ENCODE results near the gene PI4KB. TPM values are rescaled to one million over a fixed set of nuclear protein-coding genes. Genes with fewer than 3 reads are reported as not detected.
"Not testable (repeated sequence)": the region's sequence is repeated elsewhere in the genome, so short reads cannot be mapped to it uniquely, and the experiment has no call there.

PI4KB gene
- total RNA-seq, 1 donor from 2014 or later: 59.5 TPM

DNA sequence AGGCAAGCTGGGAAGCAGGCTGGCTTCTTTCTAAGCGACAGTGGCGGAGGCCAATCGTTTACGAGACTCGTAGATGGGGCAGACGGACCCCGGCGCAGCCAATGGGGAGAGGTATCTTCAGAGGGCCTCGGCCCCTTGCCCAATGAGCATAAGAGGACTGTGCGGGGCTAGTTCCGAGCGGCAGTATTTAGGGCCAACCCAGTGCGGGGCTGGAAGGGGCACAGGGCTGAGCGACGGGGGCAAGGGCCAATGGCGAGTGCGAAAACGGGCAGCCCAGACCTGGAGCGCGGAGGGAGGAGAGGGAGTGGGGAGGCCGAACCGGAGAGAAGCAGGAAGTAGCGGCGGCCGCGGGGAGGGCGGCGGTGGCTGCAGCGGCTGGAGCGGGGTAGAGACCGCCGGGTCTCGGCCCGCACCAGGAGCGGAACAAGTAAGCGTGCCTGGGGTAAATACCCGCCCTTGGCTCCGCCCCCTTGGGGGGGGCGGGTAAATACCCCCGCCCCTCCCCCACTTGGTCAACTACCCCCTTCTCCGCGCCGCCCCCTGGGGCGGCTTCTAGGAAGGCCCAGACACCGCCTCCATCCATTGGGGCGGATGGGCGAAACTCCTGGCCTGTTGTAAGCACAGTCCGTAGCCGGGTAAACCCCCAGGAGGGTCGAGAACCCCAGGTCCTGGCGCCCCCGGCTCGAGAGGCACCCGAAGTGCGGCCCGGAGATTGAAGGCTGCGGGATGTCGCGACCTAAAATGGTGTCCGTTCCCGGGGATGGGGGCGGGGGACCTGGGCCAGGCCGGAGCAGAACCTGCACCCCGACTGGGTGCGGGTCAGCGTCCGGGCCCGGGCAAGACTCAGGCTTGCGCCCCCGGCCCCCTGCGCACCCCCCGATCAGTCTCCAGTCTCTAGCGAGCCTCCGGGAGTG lies 45.0 kb downstream of the PI4KB start, which contains the start of gene ZNF687:
Gene ZNF687, plus strand, starts transcription at position 331 of the 914 bp plus-strand sequence. CDS start 3,993 bp downstream, outside the sequence.
- peak; percentile 100 for DNase-seq (ENCODE audit: low read depth)

DNA sequence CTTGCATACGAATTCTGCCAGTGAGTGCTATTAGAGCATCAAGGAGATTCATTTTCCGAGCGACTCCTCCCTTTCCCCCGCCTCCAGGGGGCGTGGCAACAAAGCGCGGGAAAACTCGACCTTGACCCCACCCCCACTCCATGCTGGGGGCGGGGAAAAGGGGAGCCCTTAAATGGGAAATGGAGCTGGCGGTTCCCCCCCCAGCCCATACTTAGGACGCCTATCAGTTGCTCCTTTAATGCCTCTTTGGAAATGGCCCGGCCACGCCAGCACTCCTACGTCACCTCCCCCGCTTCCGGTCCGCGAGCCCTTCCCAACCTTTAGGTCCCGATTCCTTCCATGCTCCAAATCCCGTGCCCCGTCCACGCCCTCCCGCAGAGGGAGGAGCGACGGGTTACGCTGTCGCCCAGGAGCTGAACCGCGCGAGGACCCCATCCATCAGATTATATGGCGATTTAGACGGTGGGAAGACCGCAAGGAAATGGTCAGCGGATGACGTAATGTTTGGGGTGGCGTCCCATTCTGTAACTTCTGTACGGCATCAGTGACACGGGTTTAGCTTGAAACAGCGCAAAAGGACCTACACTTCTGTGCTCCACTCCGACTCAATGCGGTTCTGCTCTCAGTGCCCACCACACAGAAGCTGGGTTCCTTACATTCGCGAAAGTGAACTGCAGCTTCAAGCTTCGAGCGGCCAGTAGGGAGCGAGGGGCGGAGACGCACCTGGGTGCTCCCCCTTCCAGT lies 45.8 kb downstream of the PI4KB start:
- DNase-seq (ENCODE audit: low read depth): peak; percentile 98

DNA sequence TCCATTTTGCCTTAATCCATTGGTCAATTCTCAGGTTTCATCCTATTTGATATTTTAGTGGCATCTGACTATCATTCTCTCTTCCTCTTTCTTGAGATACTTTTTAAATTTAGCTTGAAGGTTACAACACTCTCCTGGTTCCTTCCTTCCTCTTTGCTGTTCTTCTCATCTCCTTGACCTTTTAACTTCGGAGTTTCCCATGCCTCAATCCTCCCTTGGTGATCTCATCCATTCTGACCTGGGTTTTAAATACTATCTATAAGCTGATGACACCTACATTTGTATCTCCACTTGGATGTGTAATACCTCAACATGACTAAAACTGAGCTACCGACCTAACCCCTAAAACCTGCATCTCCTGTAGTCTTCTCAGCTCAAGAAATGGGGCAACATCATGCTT lies 50.0 kb downstream of the PI4KB start:
- no peak for DNase-seq (ENCODE audit: low read depth)

DNA sequence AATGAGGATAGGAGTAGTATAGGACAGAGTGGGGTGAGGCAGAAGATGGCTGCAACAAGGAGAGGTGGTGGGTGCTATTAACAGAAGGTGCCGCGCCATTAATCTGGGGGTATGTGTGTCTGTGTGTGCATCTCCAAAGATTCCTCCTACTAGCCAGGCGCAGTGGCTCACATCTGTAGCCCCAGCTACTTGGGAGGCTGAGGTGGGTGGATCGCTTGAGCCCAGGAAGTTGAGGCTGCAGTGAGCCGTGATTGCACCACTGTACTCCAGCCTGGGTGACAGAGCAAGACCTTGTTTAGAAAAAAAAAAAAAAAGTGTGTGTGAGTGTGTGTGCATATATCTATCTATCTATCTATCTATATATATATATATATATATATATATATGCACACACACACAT lies 51.9 kb downstream of the PI4KB start:
- not testable (repeated sequence) for DNase-seq (ENCODE audit: low read depth)

DNA sequence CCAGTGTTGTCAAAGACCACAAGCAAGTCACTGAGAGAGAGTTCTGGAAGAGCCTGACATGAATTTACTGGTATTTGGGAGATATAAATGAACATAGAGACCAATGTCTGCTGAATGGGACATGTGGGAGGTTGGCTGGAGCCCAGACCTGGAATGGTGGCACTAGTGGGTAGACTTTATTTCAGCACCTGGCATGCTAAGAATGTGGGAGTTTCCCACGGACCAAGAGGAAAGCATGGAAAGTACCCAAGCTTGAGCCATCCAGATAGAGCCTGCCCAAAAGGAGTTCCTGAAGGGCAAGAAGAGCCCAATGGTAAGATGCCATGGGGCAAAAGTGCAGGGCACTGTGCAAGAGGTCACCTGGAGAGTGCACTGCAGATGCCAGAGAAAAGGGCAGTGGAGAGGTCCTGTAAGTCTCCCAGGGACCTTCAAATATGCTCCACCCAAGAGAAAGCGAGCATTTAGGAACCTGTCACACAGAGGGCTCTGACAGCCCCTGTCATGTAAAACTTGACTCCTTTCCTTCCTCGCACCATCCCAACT lies 53.2 kb downstream of the PI4KB start:
- peak; percentile 46 for DNase-seq (ENCODE audit: low read depth)

DNA sequence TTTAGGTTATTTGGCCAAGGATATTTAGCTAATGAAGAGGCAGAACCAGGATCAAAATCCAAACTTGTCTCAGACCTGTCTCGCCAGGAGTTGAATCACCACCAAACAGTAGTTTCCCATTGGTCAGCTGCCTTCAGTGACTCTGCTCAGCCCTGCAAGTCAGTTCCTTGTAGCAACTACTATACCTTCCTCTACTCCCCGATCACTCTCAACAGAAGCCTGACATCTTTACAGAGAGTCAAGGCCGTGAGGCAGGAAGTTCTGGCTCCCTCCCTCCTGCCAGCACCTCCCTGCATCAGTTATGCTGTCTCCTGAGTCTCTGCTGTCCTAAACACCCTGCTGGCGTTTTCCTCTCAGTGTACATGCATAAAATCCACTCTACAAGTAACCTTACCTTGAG lies 59.5 kb downstream of the PI4KB start:
- DNase-seq (ENCODE audit: low read depth): no peak

DNA sequence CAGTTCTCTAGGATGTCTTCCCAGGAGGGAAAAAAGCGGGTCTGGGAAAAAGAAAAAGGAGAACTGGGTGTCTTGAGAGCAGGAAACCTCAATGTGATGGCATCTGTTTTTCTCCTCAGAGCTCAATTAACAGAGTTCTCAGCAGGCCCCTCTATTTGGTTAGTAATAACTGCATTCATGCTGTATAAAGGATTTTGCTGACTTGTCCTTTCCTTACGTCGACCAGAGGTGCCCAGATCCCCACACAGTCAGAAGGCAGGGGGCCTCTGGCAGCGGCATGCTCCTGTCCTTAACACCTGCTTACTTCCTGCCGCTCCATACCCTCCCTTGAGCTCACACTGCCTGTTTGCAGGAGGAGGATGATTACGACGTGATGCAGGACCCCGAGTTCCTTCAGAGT lies 60.4 kb downstream of the PI4KB start:
- no peak for DNase-seq (ENCODE audit: low read depth)

DNA sequence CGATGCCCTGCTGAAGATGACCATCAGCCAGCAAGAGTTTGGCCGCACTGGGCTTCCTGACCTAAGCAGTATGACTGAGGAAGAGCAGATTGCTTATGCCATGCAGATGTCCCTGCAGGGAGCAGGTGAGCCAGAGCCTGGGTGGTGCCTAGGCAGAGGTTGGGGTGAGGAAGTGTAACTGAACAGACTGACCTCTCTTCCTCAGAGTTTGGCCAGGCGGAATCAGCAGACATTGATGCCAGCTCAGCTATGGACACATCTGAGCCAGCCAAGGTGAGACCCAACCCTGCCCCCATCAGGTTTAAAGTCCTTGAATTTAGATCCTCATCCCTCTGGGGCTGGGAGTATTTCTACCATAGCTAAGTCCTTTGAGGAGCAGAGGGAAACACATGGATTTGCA lies 60.9 kb downstream of the PI4KB start:
- no peak for DNase-seq (ENCODE audit: low read depth)

DNA sequence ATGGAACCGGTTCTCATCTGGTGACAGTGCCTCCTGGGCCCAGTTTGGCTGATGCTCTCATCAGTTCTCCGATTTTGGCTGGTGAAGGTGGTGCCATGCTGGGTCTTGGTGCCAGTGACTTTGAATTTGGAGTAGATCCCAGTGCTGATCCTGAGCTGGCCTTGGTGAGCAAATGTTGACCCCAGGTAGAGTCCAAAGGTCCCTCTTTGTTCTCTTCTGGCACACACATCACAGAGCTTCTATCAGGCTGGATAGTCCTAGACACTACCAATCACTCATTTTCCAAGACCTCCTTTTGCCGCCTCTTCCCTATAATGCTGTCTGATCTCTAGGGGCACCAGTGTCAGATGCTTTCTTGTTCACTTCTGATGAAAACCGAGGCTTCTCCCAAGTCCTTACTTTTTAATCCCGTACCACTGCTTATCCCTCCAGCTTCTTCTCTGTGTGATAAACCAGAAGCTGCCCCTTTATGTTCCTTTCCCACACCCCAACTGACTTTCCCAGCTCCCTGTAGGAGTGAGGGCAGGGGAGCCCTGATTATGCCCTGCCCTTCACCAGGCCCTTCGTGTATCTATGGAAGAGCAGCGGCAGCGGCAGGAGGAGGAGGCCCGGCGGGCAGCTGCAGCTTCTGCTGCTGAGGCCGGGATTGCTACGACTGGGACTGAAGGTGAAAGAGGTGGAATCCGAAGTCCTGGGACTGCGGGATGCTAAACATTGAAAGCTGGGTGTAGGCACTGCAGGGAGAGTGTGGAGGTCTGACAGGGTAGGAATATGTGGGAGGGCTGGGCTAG lies 61.6 kb downstream of the PI4KB start:
- DNase-seq (ENCODE audit: low read depth): no peak

DNA sequence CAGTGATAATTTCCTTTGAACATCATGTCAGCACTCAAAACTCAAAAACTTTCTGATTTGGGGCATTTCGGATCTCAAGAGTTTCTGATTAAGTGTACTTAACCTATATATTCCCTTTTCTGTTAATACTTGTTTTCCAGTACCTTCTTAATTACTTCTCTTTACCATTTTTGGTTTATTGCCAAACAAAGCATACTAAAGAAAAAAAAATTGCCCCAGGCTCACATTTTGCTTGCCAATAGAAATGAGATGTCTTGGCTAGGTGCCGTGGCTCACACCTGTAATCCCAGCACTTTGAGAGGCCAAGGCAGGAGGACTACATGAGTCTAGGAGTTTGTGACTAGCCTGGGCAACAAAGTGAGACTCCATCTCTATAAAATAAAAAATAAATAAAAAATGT lies 67.9 kb downstream of the PI4KB start:
- DNase-seq (ENCODE audit: low read depth): no peak

DNA sequence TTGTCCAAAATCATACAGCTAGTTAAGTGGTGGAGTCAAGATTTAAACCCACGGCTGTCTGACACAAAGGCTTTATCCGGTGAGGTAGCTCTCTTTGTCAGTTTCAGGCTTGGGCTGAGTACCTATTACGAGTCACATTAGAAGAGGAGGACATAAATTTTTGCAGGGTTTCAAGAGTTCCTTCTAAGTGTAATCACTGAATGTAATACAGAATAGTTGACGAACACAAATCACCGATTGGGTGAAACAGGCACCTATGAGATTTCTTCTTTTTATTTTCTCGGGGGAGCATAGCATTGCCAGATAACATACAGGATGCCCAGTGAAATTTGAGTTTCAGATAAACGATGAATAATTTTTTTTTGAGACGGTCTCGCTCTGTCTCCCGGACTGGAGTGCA lies 71.8 kb downstream of the PI4KB start:
- DNase-seq (ENCODE audit: low read depth): no peak

DNA sequence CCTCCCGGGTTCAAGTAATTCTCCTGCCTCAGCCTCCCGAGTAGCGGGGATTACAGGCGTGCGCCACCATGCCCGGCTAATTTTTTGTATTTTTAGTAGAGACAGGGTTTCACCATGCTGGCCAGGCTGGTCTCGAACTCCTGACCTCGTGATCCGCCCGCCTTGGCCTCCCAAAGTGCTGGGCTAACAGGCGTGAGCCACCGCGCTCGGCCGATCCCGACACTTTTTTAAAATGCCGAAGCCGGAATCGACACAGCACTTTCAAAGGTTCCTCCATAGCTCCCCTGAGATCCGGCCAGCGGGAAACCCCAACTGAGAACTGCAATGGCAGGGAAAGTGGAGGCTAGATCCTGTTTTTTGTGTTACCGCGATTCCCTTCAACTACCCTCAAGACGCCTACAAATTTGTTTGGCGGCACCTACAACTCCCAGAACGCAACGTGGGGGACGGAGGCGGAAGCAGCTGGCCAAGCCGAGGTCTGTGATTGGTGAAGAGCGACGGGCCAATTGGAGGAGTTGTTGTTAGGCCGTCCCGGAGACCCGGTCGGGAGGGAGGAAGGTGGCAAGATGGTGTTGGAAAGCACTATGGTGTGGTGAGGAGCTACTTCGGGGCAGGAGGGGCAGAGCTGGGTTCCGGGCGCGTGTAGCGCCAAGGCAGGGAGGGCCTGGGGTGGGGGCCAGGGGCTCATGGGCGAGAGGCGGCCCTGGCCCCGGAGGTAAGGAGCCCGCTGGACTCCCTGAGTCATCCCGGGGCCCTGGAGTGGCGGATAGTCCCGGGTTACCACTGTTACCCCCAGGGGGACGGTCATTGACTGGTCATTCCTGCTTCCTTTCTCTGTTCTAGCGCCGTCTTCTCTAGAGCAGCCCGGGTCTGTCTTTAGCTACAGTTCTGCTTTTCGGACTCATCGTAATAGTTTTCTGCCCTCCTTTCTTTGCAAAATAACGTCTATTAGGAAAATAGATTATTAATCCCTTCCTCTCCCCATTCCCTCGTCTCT lies 72.7 kb downstream of the PI4KB start, which contains the start of gene PSMD4:
Gene PSMD4, plus strand, starts transcription at position 518 of the 997 bp plus-strand sequence. Its CDS starts 49 bp downstream, at position 567.
- DNase-seq (ENCODE audit: low read depth): peak; percentile 98

DNA sequence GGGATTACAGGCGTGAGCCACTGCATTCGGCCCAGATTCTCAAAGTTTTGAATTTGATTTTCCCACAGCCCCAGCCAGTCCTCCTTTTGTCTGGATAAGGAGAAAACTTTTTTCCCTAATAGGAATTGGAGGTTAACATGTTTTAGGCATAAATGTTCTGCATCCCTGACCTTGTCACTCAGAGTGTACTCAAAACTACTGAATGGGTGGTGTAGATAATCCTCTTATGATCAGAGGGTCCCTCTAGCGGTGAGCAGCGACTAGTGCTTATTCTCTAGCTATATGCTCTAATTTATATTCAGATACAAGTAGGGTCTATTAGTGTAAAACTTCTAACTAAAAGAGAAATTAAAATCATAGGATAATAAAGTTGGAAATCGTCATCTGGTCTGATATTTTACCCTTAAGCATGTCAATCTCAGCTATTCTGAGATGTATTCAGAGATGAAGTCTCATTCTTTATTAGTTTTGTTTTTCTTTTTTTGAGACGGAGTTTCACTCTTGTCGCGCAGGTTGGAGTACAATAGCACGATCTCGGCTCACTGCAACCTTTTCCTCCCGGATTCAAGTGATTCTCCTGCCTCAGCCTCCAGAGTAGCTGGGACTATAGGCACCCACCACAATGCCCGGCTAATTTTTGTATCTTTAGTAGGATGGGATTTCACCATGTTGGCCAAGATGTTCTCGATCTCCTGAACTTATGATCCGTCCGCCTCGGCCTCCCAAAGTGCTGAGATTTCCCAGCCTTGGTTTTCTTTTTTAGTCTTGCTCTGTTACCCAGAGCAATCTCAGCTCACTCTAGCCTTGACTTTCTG lies 75.4 kb downstream of the PI4KB start:
- peak; percentile 68 for DNase-seq (ENCODE audit: low read depth)

DNA sequence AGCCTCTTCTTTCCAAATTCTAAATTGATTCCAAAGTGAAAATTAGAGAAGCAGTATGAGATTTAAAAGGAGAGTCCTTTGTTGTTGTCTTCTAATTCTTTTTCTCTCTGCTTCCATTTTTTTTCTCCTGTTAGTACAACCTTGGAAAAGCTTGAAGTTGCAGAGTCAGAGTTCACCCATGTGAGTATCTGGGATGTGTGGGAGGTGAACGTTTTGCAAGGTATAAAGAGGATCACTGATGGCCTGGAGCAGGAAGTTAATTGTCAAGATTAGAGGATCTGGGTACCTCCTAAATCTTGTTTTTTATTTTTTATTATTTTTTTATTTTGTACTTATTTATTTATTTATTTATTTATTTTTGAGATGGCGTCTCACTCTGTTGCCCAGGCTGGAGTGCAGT lies 80.4 kb downstream of the PI4KB start:
- DNase-seq (ENCODE audit: low read depth): no peak

DNA sequence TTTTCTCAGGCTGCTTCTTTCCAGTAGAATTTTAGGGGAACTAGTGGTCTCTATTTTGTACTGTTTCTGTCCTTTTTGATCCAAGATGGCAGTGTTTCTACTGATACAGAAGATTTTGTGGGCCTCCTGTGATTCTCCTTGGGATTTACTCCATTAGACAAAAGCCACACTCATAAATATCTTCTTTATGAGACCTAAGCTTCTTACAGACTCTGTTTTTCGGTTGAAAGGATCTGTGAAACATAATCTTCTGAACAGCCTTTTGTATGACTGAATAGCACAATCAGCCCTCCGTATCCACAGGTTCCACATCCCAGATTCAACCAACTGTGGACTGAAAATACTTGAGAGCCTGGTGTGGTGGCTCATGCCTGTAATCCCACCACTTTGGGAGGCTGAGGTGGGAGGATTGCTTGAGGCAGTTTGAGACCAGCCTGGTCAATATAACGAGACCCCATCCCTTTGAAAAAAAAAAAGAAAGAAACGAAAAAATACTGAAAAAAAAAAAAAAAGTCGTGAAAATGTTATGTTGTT lies 83.5 kb downstream of the PI4KB start:
- no peak for DNase-seq (ENCODE audit: low read depth)

DNA sequence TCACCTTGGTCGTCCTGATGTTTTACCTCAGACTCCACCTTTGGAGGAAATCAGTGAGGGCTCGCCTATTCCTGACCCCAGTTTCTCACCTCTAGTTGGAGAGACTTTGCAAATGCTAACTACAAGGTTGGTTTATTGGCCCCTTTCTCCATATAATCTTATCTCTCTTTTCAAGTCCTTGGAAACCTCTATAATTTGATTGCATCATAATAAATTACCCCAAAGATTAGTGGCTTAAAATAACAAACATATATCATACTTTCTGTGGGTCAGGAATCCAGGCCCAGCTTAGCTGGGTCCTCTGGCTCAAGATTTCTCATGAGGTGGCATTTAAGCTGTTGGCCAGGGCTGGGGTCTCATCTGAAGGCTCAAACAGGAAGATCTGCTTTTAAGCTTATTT lies 84.8 kb downstream of the PI4KB start:
- no peak for DNase-seq (ENCODE audit: low read depth)
